A549 (cell line): ENCODE results near the gene SEC62. TPM values are rescaled to one million over a fixed set of nuclear protein-coding genes. Genes with fewer than 3 reads are reported as not detected.

ENCODE experiments used
- ATAC-seq, 2 experiments: fragments of 200-7000 bp in 1 of 2; fragments of >200 bp in 1 of 2; cut with Nextera tagmentation in 1 of 2; cut with Tn5 transposase in 1 of 2; 3 replicates each; pipeline versions ENCODE4 v1.8.0 to v1.9.1; 2018 to 2020; ENCODE audit warnings: mild to moderate bottlenecking in 1 of 2, moderate library complexity in 1 of 2
- CTCF ChIA-PET: fragments of 300-600 bp; sonication (Branson Sonifier 250); formaldehyde crosslinking; extraction: SDS; loops from one replicate; lab custom pipeline; 2021; ENCODE audit warnings: antibody characterized with exemption, inconsistent platforms; lab: Yijun Ruan, JAX
- POLR2A ChIA-PET: fragments of 350-600 bp; formaldehyde crosslinking; extraction: SDS; loops from one replicate; lab custom pipeline; 2021; ENCODE audit warnings: antibody characterized with exemption, inconsistent platforms; lab: Yijun Ruan, JAX
- DNase-seq, 2 experiments: peaks; one replicate each; pipeline versions ENCODE4 v3.0.0 to v3.0.0-alpha.2; 2011 to 2016; ENCODE audit warnings: low read depth in 1 of 2, low spot score in 1 of 2
- FAIRE-seq: peaks from 2 replicates; lab custom pipeline; 2011; peaks lifted over from hg19 to GRCh38; lab: Jason Lieb, UNC
- H3K27ac ChIP-seq, 2 experiments: fragments of >200 bp; sonication (Bioruptor Twin); formaldehyde crosslinking; 3 replicates each; pipeline ENCODE4 v1.5.1; 2016 to 2017
- H3K4me1 ChIP-seq: fragments of >200 bp; sonication (Bioruptor Twin); formaldehyde crosslinking; 3 replicates; pipeline ENCODE4 v1.6.1; 2016
- H3K4me2 ChIP-seq: fragments of >200 bp; sonication (Bioruptor Twin); formaldehyde crosslinking; 3 replicates; pipeline ENCODE4 v1.6.1; 2016
- H3K4me3 ChIP-seq: fragments of >200 bp; sonication (Bioruptor Twin); formaldehyde crosslinking; 3 replicates; pipeline ENCODE4 v1.5.1; 2016
- H3K9me3 ChIP-seq: fragments of >200 bp; sonication (Bioruptor Twin); formaldehyde crosslinking; 3 replicates; pipeline ENCODE4 v1.6.1; 2016
- BHLHE40 ChIP-seq: IDR thresholded peaks from 2 replicates; pipeline ENCODE4 v1.6.1; 2012; ENCODE audit warnings: low read depth, low read length, inconsistent platforms
- EHF ChIP-seq: fragments of 250-450 bp; sonication (Bioruptor Pico); IDR thresholded peaks from 2 replicates; pipeline ENCODE4 v1.5.0; 2020; ENCODE audit warnings: mild to moderate bottlenecking
- EHMT2 ChIP-seq: fragments of 200-600 bp; sonication (generic); IDR thresholded peaks from 2 replicates; pipeline ENCODE4 v1.6.1; 2016; ENCODE audit warnings: antibody characterized with exemption, low read depth, mild to moderate bottlenecking, moderate library complexity
- FOSB ChIP-seq: fragments of 250-450 bp; sonication (Bioruptor Pico); IDR thresholded peaks from 2 replicates; pipeline ENCODE4 v1.5.0; 2020; ENCODE audit warnings: mild to moderate bottlenecking, moderate library complexity
- FOSL2 ChIP-seq, 2 experiments: fragments of 450-650 bp in 1 of 2; fragments of >200 bp in 1 of 2; sonication (Bioruptor Twin) in 1 of 2; formaldehyde crosslinking; IDR thresholded peaks; 2 replicates each; pipeline versions ENCODE4 v1.5.0 to v1.6.1; 2016 to 2020; ENCODE audit warnings: mild to moderate bottlenecking in 1 of 2, moderate library complexity in 1 of 2
- FOXS1 ChIP-seq: fragments of 250-450 bp; sonication (Bioruptor Pico); IDR thresholded peaks from 2 replicates; pipeline ENCODE4 v1.5.0; 2020; ENCODE audit warnings: mild to moderate bottlenecking, moderate library complexity
- GATA3 ChIP-seq: IDR thresholded peaks from 2 replicates; pipeline ENCODE4 v1.6.1; 2012; ENCODE audit warnings: borderline replicate concordance
- HOXA7 ChIP-seq: fragments of 250-450 bp; sonication (Bioruptor Pico); IDR thresholded peaks from 2 replicates; pipeline ENCODE4 v1.5.0; 2020; ENCODE audit warnings: mild to moderate bottlenecking, moderate library complexity
- MYC ChIP-seq: IDR thresholded peaks from 2 replicates; pipeline ENCODE4 v1.6.1; 2012; ENCODE audit warnings: mild to moderate bottlenecking, inconsistent platforms, low read length, improper control_type of control experiment, borderline replicate concordance
- NFE2L2 ChIP-seq: fragments of 150-350 bp; conservative IDR thresholded peaks from 2 replicates; pipeline ENCODE4 v1.6.1; 2014; ENCODE audit warnings: low read length
- NR3C1 ChIP-seq: fragments of >200 bp; sonication (Bioruptor Twin); formaldehyde crosslinking; IDR thresholded peaks from 3 replicates; pipeline ENCODE4 v1.6.1; 2017
- PHF8 ChIP-seq: fragments of 200-600 bp; sonication (generic); IDR thresholded peaks from 2 replicates; pipeline ENCODE4 v1.6.1; 2016; ENCODE audit warnings: low read depth, mild to moderate bottlenecking, antibody characterized with exemption, moderate library complexity, borderline replicate concordance
- RAD21 ChIP-seq, 2 experiments: fragments of >200 bp in 1 of 2; sonication (Bioruptor Twin) in 1 of 2; formaldehyde crosslinking in 1 of 2; IDR thresholded peaks in 1 of 2; conservative IDR thresholded peaks in 1 of 2; 2 replicates in 1 of 2; 3 replicates in 1 of 2; pipeline ENCODE4 v1.6.1; 2012 to 2018; ENCODE audit warnings: inconsistent platforms in 1 of 2
- RCOR1 ChIP-seq: fragments of 150-350 bp; IDR thresholded peaks from 2 replicates; pipeline ENCODE4 v1.6.1; 2014; ENCODE audit warnings: antibody characterized with exemption, low read length, low read depth
- RNF2 ChIP-seq: fragments of 200-600 bp; sonication (generic); IDR thresholded peaks from 2 replicates; pipeline ENCODE4 v1.6.1; 2016; ENCODE audit warnings: low read depth, mild to moderate bottlenecking, antibody characterized with exemption, moderate library complexity, borderline replicate concordance
- SMC3 ChIP-seq: fragments of >200 bp; sonication (Bioruptor Twin); formaldehyde crosslinking; IDR thresholded peaks from 3 replicates; pipeline ENCODE4 v1.6.1; 2018; ENCODE audit warnings: inconsistent platforms
- SREBF2 ChIP-seq: fragments of 450-650 bp; IDR thresholded peaks from 2 replicates; pipeline ENCODE4 v1.6.1; 2014; ENCODE audit warnings: mild to moderate bottlenecking, moderate library complexity
- TP53 ChIP-seq: fragments of 250-450 bp; sonication (Bioruptor Pico); IDR thresholded peaks from 2 replicates; pipeline ENCODE4 v1.5.0; 2021; ENCODE audit warnings: mild to moderate bottlenecking, moderate library complexity
- WGBS: methylation state at CpG from one replicate; pipeline ENCODE4 v1.1.6; 2017; ENCODE audit errors: missing lambda C conversion rate; 5-methylcytosine and 5-hydroxymethylcytosine counted together
- polyA plus RNA-seq, 4 experiments: library from polyadenylated mRNA; depleted of rRNA in 3 of 4; stranded (reverse); fragments of >200 nt; fragmentation: RNase III in 1 of 4; extraction: RNeasy Plus Mini Kit Qiagen cat#74134 plus additional on column Dnase treatment in 1 of 4; gene quantifications; 2 replicates in 3 of 4; 3 replicates in 1 of 4; pipeline ENCODE4 v1.2.3, GENCODE V29; 2011 to 2017
- TF ChIP-seq, protein P1 (sequence below): fragments of 250-450 bp; sonication (Bioruptor Pico); IDR thresholded peaks from 2 replicates; pipeline ENCODE4 v1.5.0; 2021; ENCODE audit warnings: mild to moderate bottlenecking, moderate library complexity, borderline replicate concordance
- TF ChIP-seq, protein P2 (sequence below): fragments of >200 bp; sonication (Bioruptor Twin); formaldehyde crosslinking; IDR thresholded peaks from 2 replicates; pipeline ENCODE4 v1.6.1; 2016
- TF ChIP-seq, protein P3 (sequence below): fragments of >200 bp; sonication (Bioruptor Twin); formaldehyde crosslinking; IDR thresholded peaks from 3 replicates; pipeline ENCODE4 v1.5.1; 2016
- TF ChIP-seq, protein P4 (sequence below): fragments of 150-350 bp; IDR thresholded peaks from 2 replicates; pipeline ENCODE4 v1.6.1; 2014; ENCODE audit warnings: low read depth, mild to moderate bottlenecking, low read length
- TF ChIP-seq, protein P5 (sequence below): fragments of 450-650 bp; IDR thresholded peaks from 2 replicates; pipeline ENCODE4 v1.6.1; 2014; ENCODE audit warnings: antibody characterized with exemption
- TF ChIP-seq, protein P6 (sequence below): fragments of 200-600 bp; sonication (generic); IDR thresholded peaks from 2 replicates; pipeline ENCODE4 v1.6.1; 2016; ENCODE audit warnings: antibody characterized with exemption, mild to moderate bottlenecking, moderate library complexity

Gene SEC62
- polyA plus RNA-seq, 2 of the 4 experiments (the other 2 are of a cell fraction) = 84.5 to 107 TPM

DNA sequence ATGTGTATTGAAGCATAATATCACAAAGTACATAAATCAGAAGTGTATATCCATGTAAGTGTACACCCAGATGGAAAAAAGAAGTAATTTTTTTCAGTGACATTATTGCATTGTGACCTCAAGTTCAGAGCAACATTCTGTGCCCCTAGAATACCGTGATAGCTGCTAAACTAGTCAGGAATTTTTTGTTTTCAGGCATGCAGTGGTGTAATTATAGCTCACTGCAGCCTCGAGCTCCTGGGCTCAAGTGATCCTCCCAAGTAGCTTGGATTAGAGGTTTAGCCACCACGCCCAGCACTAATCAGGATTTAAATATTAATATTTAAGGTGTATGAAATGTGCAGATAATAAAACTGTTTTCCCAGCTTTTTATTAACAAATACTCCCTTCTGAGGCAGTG is 25.5 kb downstream of the SEC62 start:
- CTCF ChIA-PET = no interaction called here
- 80% methylated on average over 3 of the region's 3 CpGs for WGBS
- no peaks in the 10 kb centered on the region for H3K9me3 ChIP-seq
- DNase-seq (no peak), ATAC-seq (no peak), FAIRE-seq (no peak)
- TF ChIP-seq, protein P1, sequence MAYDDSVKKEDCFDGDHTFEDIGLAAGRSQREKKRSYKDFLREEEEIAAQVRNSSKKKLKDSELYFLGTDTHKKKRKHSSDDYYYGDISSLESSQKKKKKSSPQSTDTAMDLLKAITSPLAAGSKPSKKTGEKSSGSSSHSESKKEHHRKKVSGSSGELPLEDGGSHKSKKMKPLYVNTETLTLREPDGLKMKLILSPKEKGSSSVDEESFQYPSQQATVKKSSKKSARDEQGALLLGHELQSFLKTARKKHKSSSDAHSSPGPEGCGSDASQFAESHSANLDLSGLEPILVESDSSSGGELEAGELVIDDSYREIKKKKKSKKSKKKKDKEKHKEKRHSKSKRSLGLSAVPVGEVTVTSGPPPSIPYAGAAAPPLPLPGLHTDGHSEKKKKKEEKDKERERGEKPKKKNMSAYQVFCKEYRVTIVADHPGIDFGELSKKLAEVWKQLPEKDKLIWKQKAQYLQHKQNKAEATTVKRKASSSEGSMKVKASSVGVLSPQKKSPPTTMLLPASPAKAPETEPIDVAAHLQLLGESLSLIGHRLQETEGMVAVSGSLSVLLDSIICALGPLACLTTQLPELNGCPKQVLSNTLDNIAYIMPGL (CRISPR knock-in tag) = no peak
- TF ChIP-seq FOSL2 (IDR thresholded peaks at IDR 0.05) (no peak), FOSL2 (CRISPR knock-in tag; IDR thresholded peaks at IDR 0.05) (no peak), EHMT2 (no peak), HOXA7 (CRISPR knock-in tag) (no peak), RCOR1 (no peak), NR3C1 (no peak), PHF8 (no peak), RNF2 (no peak), SMC3 (no peak), GATA3 (no peak), EHF (CRISPR knock-in tag) (no peak), MYC (no peak), SREBF2 (no peak)
- TF ChIP-seq, protein P2, sequence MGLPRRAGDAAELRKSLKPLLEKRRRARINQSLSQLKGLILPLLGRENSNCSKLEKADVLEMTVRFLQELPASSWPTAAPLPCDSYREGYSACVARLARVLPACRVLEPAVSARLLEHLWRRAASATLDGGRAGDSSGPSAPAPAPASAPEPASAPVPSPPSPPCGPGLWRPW = no peak
- TF ChIP-seq, protein P3, sequence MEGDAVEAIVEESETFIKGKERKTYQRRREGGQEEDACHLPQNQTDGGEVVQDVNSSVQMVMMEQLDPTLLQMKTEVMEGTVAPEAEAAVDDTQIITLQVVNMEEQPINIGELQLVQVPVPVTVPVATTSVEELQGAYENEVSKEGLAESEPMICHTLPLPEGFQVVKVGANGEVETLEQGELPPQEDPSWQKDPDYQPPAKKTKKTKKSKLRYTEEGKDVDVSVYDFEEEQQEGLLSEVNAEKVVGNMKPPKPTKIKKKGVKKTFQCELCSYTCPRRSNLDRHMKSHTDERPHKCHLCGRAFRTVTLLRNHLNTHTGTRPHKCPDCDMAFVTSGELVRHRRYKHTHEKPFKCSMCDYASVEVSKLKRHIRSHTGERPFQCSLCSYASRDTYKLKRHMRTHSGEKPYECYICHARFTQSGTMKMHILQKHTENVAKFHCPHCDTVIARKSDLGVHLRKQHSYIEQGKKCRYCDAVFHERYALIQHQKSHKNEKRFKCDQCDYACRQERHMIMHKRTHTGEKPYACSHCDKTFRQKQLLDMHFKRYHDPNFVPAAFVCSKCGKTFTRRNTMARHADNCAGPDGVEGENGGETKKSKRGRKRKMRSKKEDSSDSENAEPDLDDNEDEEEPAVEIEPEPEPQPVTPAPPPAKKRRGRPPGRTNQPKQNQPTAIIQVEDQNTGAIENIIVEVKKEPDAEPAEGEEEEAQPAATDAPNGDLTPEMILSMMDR = no peak
- TF ChIP-seq, protein P4, sequence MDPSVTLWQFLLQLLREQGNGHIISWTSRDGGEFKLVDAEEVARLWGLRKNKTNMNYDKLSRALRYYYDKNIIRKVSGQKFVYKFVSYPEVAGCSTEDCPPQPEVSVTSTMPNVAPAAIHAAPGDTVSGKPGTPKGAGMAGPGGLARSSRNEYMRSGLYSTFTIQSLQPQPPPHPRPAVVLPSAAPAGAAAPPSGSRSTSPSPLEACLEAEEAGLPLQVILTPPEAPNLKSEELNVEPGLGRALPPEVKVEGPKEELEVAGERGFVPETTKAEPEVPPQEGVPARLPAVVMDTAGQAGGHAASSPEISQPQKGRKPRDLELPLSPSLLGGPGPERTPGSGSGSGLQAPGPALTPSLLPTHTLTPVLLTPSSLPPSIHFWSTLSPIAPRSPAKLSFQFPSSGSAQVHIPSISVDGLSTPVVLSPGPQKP = no peak
- POLR2A ChIA-PET = no interaction called here
- H3K27ac ChIP-seq = no peak overlapping the region
- H3K4me3 ChIP-seq = no peak overlapping the region
- H3K4me2 ChIP-seq = no peak overlapping the region
- 0 out of 3 replicates have a peak, but pooled peaks cover 3% of the 10 kb centered on the region for H3K4me1 ChIP-seq

DNA sequence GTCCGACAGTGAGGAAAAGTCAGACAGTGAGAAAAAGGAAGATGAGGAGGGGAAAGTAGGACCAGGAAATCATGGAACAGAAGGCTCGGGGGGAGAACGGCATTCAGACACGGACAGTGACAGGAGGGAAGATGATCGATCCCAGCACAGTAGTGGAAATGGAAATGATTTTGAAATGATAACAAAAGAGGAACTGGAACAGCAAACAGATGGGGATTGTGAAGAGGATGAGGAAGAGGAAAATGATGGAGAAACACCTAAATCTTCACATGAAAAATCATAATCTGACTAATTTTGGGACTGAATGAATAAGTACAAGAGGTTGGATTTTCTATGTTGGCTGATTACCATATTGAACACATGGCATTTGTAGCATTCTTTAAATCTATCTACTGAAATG is 26.2 kb downstream of the SEC62 start:
- Histone ChIP-seq H3K4me2 (no peak overlapping the region), H3K4me3 (no peak overlapping the region), H3K27ac (no peak overlapping the region), H3K9me3 (no peaks in the 10 kb centered on the region), H3K4me1 (0 out of 3 replicates have a peak, but pooled peaks cover 3% of the 10 kb centered on the region)
- DNase-seq = no peak
- CTCF ChIA-PET = no interaction called here
- WGBS = 88% methylated on average over 5 of the region's 5 CpGs
- ATAC-seq = no peak
- FAIRE-seq = no peak
- TF ChIP-seq EHMT2 (no peak), FOSL2 (IDR thresholded peaks at IDR 0.05) (no peak), FOSL2 (CRISPR knock-in tag; IDR thresholded peaks at IDR 0.05) (no peak), EHF (CRISPR knock-in tag) (no peak), RAD21 (conservative IDR thresholded peaks at IDR 0.05 in 1 of 2, IDR thresholded peaks at IDR 0.05 in 1 of 2) (no peak), NFE2L2 (no peak), TP53 (CRISPR knock-in tag) (no peak), FOSB (no peak), FOXS1 (CRISPR knock-in tag) (no peak), BHLHE40 (no peak)
- TF ChIP-seq, protein P5, sequence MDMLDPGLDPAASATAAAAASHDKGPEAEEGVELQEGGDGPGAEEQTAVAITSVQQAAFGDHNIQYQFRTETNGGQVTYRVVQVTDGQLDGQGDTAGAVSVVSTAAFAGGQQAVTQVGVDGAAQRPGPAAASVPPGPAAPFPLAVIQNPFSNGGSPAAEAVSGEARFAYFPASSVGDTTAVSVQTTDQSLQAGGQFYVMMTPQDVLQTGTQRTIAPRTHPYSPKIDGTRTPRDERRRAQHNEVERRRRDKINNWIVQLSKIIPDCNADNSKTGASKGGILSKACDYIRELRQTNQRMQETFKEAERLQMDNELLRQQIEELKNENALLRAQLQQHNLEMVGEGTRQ = no peak
- TF ChIP-seq, protein P2 = no peak
- TF ChIP-seq, protein P6, sequence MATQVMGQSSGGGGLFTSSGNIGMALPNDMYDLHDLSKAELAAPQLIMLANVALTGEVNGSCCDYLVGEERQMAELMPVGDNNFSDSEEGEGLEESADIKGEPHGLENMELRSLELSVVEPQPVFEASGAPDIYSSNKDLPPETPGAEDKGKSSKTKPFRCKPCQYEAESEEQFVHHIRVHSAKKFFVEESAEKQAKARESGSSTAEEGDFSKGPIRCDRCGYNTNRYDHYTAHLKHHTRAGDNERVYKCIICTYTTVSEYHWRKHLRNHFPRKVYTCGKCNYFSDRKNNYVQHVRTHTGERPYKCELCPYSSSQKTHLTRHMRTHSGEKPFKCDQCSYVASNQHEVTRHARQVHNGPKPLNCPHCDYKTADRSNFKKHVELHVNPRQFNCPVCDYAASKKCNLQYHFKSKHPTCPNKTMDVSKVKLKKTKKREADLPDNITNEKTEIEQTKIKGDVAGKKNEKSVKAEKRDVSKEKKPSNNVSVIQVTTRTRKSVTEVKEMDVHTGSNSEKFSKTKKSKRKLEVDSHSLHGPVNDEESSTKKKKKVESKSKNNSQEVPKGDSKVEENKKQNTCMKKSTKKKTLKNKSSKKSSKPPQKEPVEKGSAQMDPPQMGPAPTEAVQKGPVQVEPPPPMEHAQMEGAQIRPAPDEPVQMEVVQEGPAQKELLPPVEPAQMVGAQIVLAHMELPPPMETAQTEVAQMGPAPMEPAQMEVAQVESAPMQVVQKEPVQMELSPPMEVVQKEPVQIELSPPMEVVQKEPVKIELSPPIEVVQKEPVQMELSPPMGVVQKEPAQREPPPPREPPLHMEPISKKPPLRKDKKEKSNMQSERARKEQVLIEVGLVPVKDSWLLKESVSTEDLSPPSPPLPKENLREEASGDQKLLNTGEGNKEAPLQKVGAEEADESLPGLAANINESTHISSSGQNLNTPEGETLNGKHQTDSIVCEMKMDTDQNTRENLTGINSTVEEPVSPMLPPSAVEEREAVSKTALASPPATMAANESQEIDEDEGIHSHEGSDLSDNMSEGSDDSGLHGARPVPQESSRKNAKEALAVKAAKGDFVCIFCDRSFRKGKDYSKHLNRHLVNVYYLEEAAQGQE = no peak
- TF ChIP-seq, protein P4 = no peak
- POLR2A ChIA-PET = no interaction called here
